NCI-H2227 treated with DMSO at 0.1 percent for 48 hours (cell line): ENCODE measurements around the gene SULT2B1.
A peak's percentile ranks its signal among the peaks of the same experiment; 100 is the strongest.
"Not testable (repeated sequence)": the region's sequence is repeated elsewhere in the genome, so short reads cannot be mapped to it uniquely, and the experiment has no call there.

ENCODE experiments used
- DNase-seq: peaks from one replicate; lab custom pipeline; 2025; lab: John Stamatoyannopoulos, UW

Gene SULT2B1

DNA sequence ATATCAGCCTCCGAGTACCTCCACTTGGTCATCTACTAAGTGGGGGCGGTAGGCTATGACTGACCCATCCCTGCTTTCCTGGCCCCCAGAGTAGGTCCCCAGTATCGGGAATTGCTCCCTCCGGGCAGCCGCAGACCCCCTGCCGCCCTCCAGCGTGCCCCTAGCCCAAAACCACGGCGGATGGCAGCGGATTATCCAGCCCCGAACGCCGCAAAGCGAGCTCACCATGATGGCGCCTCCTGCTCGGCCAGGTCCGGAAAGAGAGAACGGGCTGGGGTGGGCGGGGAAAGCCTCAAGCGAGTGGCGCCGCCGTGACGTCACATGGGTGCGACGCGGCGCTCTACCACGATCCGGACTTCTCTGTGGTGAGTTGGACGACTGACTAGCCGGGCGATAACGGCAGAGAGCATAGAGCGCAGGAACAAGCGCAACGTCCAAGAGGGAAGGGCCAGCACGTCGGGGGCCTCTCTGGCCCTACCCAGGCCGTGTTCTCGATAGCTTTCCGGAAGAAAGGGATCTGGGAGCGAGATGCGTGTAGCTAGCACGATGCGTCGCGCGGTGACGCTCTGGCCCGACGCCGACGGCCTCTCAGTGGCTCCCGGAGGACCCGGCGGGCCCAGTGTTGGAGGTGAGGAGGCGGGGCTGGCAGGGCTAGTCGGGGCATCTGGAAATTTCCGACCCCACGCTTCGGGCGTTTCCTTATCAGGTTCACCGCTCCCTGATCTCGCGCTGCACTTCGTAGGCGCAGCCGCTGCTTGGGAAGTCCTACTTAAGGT, 67.1 kb downstream of the SULT2B1 start, which contains the start of the genes RPL18 and SPHK2:
RPL18 (minus strand) TSS at position 263 of the 776 bp plus-strand sequence; CDS start at position 228, 35 bp downstream.
SPHK2 (plus strand) TSS at position 591 of the 776 bp plus-strand sequence. CDS start 1,009 bp downstream, outside the sequence.
- DNase-seq = peak; percentile 97

DNA sequence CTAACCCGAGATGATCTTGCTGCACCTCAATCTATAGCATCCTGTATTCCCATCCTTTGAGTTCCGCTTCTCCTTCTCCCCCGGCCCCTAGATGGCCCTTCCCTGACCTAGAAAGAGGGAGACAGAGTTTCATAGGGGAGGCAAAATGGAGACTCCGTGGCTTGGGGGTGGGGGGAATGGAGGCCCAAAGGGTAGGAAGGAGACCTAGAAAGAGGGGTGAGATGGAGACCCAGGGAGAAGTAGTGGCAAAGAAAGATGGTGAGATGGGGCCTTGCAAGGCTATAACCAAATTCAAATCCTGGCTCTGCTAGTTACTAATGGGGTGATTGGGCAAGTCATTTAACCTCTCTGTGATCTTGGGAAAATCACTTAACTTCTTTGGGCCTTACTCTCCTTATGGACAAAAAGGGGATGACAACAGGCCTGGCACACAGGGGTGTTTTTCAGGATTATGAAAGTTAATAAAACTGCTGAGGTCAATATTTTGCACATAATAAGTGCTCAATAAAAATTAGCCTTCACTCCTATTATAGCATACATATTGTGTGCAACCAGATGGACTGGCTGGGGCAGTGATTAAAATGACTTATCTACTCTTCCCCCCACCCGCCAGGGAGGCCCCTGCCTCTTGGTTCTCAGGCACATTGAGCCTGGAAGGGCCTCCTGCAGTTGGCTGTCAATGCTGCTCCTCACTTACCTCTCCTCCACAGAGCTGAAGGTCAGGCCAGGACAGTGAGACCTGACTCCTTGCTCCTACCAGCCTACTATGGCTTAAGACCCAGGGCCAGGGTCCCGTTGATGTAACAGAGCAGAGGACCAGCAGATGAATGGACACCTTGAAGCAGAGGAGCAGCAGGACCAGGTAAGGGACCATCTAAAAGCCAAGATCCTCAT, 68.0 kb downstream of the SULT2B1 start:
- no peak for DNase-seq

DNA sequence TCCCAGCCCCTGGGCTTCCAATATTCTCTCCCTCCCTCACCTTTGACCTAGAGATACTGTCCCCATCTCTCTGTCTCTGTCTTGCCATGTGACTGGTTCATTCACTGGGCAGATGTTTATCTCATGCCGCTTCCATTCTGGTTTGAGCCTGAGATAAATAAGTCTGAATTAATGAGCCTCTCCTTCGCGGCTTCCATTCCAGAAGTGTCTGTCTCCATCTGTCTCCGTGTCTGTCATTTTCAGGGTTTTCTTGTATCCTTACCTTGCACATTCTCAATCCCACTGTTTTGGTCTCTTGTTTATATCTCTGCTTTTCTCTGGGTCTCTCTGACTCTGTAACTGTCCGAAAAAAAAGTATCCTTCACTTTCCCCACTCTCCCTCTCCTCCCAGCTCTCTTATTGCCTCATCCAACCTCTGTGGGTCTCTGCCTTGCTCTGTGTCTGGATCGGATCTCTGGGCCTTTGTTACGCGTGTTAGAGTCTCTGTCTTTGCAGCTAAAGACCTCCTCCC, 71.6 kb downstream of the SULT2B1 start:
- peak; percentile 56 for DNase-seq

DNA sequence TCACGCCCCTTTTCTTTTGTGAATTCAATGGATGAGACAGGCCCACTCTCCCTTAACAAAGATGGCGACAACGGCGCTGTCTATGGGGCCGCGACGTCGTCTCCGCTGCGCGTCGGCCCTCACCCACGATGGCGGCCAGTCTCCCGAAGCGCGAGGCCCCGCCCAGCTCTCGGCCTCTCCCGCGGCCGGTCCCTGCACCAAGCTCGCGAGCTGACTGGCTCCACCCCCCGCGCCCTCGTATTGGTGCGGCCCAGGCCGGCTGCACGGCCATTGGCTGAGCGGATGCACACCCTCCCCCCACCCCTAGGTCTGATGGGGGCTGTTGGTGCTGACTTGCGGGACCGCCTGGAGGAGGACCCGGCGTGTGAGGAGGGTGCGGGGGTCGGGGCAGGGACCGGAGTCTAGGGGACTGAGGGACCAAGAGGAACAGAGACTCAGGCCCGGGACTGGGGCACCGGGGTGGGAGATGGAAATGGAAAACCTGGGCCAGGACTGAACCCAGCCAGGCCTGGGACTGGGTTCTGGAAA, 72.2 kb downstream of the SULT2B1 start:
- DNase-seq = peak; percentile 93

DNA sequence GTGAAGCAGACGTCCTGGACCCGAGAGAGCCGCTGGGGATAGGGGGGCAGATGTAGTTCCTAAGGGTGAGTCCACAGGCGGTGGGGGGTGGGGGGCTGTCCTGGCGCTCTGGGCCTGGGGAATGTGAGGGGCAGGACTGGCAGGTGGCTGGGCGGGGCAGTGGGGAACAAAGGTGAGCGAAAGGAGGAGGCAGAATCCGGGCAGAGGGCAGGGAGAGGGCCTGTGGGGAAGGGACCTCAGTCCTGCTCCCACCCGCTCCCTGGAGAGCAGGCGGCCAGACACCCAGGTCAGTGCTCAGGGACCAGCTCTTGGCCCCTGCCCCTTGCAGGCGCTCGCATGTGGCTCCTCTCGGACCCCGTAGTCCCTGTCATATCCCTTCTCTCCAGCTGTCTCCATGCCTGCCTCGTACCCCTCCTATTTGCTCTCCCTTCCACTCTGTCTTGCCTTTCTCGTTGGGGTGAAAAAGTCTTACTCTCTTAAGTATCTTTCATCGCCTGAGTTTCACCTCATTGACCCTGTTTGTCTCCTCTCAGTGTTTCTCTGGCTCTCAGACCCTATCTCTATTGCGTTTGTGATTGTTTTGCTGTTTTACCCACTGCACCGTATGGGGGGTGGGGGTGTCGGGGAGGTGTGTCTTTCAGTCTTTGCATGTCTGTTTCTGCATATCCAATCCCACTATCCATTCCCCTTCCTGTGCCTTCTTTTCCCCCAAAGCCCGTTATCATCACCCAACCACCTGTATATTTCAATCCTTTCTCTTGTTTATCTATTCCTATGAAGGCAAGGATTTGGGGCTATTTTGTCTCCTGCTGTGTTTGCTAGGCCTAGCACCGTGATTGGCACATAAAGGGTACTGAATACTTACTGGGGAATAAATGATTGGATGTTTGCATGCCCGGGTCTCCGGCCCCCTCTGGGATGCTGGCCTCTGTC, 73.1 kb downstream of the SULT2B1 start:
- DNase-seq = no peak

DNA sequence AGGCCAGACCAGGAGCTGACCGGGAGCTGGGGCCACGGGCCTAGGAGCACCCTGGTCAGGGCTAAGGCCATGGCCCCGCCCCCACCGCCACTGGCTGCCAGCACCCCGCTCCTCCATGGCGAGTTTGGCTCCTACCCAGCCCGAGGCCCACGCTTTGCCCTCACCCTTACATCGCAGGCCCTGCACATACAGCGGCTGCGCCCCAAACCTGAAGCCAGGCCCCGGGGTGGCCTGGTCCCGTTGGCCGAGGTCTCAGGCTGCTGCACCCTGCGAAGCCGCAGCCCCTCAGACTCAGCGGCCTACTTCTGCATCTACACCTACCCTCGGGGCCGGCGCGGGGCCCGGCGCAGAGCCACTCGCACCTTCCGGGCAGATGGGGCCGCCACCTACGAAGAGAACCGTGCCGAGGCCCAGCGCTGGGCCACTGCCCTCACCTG, 73.9 kb downstream of the SULT2B1 start:
- no peak for DNase-seq

DNA sequence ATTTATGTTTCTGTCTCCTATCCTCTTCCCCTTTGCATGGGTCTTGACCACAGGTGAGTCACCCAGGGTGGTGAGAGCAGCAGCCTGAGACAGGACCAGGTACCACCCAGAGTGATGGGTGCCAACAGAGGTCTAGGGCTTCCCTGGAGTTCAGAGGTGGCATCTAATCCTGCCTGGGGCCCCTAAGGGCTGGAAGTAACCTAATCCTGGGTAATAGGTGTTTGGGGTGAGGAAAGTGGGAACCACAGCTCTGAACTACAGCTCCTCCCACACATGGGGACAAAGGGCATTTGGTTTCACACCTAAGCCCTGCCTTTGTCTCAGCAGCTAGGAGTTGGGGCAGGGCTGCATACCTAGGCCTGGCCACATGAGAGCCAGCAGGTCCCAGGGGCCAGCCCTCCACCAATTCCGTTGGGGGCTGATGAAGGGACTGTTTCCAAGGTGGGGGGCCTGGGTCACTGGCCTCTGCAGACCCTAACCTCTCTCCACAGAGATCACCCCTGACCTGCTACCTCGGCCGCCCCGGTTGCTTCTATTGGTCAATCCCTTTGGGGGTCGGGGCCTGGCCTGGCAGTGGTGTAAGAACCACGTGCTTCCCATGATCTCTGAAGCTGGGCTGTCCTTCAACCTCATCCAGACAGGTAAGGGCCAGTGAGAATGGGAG, 75.4 kb downstream of the SULT2B1 start:
- DNase-seq = no peak

DNA sequence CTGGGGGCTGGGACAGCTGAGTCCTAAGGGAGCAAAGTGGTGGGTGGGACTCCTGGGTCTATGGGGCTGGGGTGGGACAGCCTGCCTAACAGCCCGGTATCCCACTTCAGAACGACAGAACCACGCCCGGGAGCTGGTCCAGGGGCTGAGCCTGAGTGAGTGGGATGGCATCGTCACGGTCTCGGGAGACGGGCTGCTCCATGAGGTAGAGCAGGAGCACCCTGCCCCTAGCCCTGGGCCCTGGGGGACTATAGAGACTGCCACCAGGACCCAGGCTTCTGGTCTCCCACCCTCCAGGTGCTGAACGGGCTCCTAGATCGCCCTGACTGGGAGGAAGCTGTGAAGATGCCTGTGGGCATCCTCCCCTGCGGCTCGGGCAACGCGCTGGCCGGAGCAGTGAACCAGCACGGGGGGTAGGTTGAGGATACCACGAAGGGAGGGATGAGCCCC, 75.9 kb downstream of the SULT2B1 start:
- no peak for DNase-seq

DNA sequence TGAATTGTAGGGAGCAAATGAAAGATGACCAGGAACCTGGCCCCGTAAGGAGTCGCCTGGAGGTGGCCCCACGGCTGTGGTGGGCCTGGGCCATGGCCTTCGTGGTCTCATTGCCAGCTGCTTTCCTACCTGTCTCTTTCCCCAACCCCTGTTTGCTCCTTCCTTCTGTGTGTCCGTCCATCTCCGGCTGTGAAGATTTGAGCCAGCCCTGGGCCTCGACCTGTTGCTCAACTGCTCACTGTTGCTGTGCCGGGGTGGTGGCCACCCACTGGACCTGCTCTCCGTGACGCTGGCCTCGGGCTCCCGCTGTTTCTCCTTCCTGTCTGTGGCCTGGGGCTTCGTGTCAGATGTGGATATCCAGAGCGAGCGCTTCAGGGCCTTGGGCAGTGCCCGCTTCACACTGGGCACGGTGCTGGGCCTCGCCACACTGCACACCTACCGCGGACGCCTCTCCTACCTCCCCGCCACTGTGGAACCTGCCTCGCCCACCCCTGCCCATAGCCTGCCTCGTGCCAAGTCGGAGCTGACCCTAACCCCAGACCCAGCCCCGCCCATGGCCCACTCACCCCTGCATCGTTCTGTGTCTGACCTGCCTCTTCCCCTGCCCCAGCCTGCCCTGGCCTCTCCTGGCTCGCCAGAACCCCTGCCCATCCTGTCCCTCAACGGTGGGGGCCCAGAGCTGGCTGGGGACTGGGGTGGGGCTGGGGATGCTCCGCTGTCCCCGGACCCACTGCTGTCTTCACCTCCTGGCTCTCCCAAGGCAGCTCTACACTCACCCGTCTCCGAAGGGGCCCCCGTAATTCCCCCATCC, 76.7 kb downstream of the SULT2B1 start:
- DNase-seq = no peak

DNA sequence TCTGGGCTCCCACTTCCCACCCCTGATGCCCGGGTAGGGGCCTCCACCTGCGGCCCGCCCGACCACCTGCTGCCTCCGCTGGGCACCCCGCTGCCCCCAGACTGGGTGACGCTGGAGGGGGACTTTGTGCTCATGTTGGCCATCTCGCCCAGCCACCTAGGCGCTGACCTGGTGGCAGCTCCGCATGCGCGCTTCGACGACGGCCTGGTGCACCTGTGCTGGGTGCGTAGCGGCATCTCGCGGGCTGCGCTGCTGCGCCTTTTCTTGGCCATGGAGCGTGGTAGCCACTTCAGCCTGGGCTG, 77.3 kb downstream of the SULT2B1 start:
- DNase-seq = no peak

DNA sequence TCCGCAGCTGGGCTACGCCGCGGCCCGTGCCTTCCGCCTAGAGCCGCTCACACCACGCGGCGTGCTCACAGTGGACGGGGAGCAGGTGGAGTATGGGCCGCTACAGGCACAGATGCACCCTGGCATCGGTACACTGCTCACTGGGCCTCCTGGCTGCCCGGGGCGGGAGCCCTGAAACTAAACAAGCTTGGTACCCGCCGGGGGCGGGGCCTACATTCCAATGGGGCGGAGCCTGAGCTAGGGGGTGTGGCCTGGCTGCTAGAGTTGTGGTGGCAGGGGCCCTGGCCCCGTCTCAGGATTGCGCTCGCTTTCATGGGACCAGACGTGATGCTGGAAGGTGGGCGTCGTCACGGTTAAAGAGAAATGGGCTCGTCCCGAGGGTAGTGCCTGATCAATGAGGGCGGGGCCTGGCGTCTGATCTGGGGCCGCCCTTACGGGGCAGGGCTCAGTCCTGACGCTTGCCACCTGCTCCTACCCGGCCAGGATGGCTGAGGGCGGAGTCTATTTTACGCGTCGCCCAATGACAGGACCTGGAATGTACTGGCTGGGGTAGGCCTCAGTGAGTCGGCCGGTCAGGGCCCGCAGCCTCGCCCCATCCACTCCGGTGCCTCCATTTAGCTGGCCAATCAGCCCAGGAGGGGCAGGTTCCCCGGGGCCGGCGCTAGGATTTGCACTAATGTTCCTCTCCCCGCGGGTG, 77.8 kb downstream of the SULT2B1 start:
- no peak for DNase-seq

DNA sequence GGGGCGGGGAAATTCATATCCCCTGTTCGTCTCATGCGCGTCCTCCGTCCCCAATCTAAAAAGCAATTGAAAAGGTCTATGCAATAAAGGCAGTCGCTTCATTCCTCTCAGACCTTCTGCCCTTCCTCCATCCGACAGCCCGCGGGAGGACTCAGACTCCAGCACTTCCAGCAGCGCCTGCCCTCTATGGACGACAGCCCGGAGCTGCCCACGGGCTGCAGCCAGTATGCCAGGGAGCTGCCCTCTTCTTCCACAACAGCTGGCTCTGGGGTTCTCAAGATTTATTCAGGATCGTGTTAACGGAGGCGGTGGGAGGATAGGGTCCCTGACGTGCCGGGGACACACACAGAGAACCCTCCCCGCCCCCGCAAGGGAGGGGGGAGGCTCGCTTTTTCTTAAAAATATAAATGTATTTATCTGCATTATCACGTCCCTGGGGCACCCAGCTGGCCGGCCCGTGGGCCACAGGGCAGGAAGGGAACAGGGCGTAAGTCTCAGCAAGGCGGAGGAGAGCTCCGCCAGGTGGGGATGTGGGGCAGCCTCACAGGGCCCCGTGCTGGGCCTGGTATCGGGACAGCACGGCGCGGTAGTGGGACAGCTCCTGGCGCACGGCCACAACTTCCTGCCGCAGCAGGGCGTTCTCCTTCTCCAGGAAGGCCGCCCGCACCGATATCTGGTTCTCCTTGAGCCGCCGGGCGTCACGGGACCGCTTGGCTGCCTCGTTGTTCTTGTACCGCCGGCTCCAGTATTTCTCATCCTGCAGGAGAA, 78.5 kb downstream of the SULT2B1 start:
- DNase-seq = no peak

DNA sequence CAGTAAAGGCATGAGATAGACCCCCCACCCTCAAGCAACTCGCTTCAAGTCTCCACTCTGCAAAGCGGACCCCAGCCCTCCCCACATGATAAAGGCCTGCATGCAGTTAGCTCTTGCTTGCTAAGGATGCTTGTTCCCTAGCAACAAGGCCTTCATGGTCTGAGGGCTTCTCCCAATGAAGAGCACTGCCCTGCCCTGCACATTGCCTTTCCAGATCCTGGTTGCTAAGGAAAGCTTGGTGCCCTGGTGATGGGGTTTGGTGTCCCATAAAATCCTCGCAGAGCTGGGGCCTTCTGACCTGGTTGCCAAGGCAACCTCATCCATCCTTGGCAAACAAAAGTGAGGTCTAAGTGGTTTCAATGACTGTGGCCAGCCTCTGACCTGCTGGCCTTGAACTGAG, 79.3 kb downstream of the SULT2B1 start:
- no peak for DNase-seq

DNA sequence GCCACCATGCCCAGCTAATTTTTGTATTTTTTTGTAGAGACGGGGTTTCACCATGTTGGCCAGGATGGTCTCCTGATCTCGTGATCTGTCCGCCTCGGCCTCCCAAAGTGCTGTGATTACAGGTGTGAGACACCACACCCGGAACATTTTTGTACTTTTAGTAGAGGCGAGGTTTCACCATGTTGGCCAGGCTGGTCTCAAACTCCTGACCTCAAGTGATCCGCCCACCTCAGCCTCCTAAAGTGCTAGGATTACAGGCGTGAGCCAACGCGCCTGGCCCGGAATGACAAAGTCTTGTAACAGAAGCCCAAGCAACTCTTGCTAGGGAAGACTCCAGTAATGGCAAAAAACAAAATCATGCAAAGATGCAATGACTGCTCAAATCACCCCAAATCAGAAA, 80.3 kb downstream of the SULT2B1 start:
- not testable (repeated sequence) for DNase-seq

DNA sequence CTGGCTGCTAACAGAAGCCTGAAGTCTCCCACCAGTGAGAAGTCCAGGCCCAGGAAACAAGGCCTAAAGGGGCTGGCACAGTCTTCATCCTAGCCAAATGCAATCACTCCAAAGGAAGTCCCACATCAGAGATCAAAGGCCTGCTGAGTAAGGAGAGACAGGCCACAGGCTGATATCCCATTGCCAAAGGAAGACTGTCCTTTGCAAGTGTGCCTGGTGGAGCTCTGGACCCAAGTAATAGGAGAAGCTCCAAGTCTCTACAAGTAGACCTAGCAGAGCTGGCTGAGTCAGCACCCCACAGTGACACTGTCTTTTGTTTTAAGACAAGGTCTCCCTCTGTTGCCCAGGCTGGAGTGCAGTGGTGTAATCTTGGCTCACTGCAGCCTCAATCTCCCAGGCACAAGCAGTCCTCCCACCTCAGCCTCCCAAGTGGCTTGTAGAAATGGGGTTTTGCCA, 80.7 kb downstream of the SULT2B1 start:
- no peak for DNase-seq

DNA sequence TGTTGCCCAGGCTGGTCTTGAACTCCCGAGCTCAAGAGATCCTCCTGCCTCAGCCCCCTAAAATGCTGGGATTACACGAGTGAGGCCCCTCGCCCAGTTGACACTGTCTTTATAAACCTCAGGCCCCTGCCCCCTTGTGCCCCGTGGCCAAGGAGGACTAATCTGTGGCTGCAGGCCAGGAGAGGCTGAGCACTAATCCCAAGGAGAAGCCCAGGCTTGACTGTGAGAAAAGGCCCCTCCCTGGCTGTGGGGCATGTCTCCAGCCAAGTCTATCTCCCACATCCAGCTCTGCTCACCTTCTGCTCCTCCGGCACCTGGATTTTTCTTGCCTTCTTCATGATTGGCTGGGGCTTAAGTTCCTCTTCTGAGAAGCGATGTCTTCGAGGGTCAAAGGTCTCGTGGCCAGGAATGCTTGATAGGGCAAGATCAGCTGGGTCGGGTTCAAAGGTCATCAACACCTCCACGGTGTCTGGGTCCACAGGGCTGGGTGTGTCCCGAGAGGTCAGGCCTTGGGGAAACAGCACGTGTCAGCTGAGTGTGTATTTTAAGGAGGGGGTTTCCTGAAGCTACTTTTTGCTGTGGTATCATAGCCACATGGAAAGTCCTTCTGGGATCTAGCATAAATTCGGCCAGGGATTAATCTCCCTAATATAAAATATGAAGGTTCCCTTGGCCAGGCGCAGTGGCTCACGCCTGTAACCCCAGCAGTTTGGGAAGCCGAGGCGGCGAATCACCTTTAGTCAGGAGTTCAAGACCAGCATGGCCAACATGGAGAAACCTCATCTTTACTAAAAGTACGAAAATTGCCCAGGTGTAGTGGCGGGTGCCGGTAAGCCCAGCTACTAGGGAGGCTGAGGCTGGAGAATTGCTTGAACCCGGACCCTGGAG, 81.4 kb downstream of the SULT2B1 start:
- no peak for DNase-seq

DNA sequence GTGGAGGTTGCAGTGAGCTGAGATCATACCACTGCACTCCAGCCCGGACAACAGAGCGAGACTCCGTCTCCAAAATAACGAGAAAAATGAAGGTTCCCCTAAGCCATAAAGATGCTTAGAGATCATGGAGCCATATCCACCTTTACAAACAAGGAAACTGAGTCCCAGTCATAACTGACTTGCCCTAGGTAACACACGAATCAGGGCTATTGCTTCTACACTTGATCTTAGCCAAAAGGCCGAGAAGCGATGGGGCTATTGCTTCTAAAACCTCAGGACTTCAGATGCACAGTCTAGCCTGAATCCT, 82.0 kb downstream of the SULT2B1 start:
- no peak for DNase-seq
